ENCODE data around the gene ALG5. TPM values are rescaled to one million over a fixed set of nuclear protein-coding genes. Genes with fewer than 3 reads are reported as not detected.

The ALG5 gene
- polyA plus RNA-seq, 2 of the 4 experiments (the other 2 are of a cell fraction): 34.4 to 69.0 TPM

GRCh38 chr13:36924001-36924400 lies 75.1 kb downstream of the ALG5 start:
- H3K9me3 ChIP-seq: no peaks in the 10 kb centered on the region
- no peak overlapping the region for H3K4me3 ChIP-seq
- no peak for ATAC-seq
- POLR2A ChIA-PET: no interaction called here
- WGBS (ENCODE audit: missing lambda C conversion rate): 19% methylated on average over 3 of the region's 3 CpGs
- H3K27ac ChIP-seq: no peak overlapping the region
- TF ChIP-seq PHF8 (IDR thresholded peaks at IDR 0.05; ENCODE audit: borderline replicate concordance, low read depth): no peak
- H3K4me1 ChIP-seq: no peaks in the 10 kb centered on the region
- no peak for DNase-seq (ENCODE audit: low read depth in 1 of 2, low spot score in 1 of 2)
- no peak for FAIRE-seq
- CTCF ChIA-PET: no interaction called here
- H3K4me2 ChIP-seq: no peak overlapping the region

DNA sequence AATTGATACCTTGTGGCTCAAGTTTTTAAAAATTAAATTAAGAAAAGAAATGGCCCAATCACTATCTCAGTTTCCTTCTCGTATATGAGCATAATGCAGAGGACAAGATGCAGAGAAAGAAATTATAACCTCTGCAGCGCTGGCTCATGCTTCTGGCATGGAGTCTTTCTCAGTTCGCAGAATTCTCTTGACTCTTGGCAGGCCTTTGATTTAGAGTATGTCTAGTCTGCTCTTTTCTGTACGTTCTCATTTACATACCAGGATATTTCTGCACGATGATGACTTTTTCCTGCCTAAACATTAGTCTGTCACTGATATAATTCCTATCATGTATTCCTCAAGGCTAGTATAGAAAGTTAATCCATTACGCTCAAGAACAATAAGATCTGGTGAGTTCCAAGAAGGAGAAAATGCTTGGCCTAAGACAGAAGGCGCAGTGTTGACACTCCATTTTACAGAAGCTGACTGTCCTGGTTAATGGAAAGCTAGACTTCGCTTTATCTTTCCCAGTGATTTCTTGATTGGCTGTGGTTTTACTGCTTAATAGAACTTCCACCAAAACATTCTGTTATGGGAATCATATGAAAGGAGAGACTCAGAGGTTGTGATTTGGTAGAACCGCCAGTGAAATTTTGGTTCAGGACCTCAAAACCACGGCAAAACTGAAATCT lies 77.4 kb downstream of the ALG5 start:
- ATAC-seq: no peak
- Histone ChIP-seq H3K4me1 (no peaks in the 10 kb centered on the region), H3K27ac (no peak overlapping the region), H3K9me3 (no peaks in the 10 kb centered on the region), H3K4me2 (no peak overlapping the region), H3K4me3 (no peak overlapping the region)
- CTCF ChIA-PET: no interaction called here
- TF ChIP-seq KDM1A (IDR thresholded peaks at IDR 0.05; ENCODE audit: low read depth) (no peak), CHD4 (IDR thresholded peaks at IDR 0.05; ENCODE audit: borderline replicate concordance) (no peak), FOSB (CRISPR knock-in tag; IDR thresholded peaks at IDR 0.05) (no peak), TFCP2L1 (CRISPR knock-in tag; IDR thresholded peaks at IDR 0.05) (no peak), CHD2 (IDR thresholded peaks at IDR 0.05; ENCODE audit: low read length, partially characterized antibody) (no peak), EP300 (IDR thresholded peaks at IDR 0.05) (no peak), HOXB5 (CRISPR knock-in tag; IDR thresholded peaks at IDR 0.05) (no peak), TP53 (CRISPR knock-in tag; IDR thresholded peaks at IDR 0.05) (no peak), HDAC2 (IDR thresholded peaks at IDR 0.05) (no peak), POLR2A (IDR thresholded peaks at IDR 0.05; ENCODE audit: low read length) (no peak), RNF2 (IDR thresholded peaks at IDR 0.05; ENCODE audit: borderline replicate concordance, low read depth) (no peak), JUN (IDR thresholded peaks at IDR 0.05) (no peak), HOXA7 (CRISPR knock-in tag; IDR thresholded peaks at IDR 0.05) (no peak), POLR2AphosphoS2 (conservative IDR thresholded peaks at IDR 0.05; ENCODE audit: low read length) (no peak), RFX5 (IDR thresholded peaks at IDR 0.05) (no peak), JUNB (IDR thresholded peaks at IDR 0.05) (no peak), NFE2L2 (conservative IDR thresholded peaks at IDR 0.05; ENCODE audit: low read length) (no peak), RARB (CRISPR knock-in tag; IDR thresholded peaks at IDR 0.05) (no peak), ZC3H11A (IDR thresholded peaks at IDR 0.05) (no peak)
- POLR2A ChIA-PET: no interaction called here
- FAIRE-seq: no peak
- no peak for DNase-seq (ENCODE audit: low read depth in 1 of 2, low spot score in 1 of 2)
- WGBS (ENCODE audit: missing lambda C conversion rate): 78% methylated on average over 10 of the region's 10 CpGs

DNA sequence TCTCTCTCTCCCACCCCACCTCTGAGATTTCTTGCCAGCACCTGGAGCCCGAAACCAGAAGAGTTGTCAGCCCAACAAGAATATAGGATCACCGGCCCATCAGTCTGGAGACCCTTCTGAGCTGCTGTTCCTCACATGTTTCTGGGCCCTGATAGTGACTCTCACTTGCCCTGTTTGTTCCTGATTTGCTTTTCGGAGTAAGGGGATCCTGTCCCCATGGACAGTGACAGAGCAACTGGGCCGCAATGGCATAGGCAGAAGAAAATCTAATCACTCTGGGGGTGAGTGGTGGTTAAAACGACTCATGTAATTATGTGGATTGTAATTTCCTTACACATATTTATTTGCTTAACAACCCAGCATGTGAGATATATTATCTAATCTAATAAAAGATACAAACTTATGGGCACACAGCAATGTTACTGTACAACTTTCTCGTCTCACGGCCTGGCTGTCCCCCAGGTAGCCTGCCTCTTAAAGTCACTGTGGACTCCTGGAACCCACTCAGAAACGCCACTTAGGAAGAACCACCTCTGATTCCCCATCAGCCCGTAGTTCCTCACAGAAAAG lies 78.4 kb downstream of the ALG5 start:
- Histone ChIP-seq H3K4me3 (peak overlapping the region; percentile 56), H3K4me1 (no peaks in the 10 kb centered on the region), H3K27ac (peak overlapping the region in 1 of 2 experiments; percentile 79; a peak in 3 of 6 replicates), H3K4me2 (peak overlapping the region; percentile 95), H3K9me3 (no peaks in the 10 kb centered on the region)
- FAIRE-seq: no peak
- TF ChIP-seq MAFK (IDR thresholded peaks at IDR 0.05; ENCODE audit: partially characterized antibody): no peak
- TF ChIP-seq, protein P1, sequence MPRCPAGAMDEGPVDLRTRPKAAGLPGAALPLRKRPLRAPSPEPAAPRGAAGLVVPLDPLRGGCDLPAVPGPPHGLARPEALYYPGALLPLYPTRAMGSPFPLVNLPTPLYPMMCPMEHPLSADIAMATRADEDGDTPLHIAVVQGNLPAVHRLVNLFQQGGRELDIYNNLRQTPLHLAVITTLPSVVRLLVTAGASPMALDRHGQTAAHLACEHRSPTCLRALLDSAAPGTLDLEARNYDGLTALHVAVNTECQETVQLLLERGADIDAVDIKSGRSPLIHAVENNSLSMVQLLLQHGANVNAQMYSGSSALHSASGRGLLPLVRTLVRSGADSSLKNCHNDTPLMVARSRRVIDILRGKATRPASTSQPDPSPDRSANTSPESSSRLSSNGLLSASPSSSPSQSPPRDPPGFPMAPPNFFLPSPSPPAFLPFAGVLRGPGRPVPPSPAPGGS (IDR thresholded peaks at IDR 0.05): no peak
- TF ChIP-seq JUNB (IDR thresholded peaks at IDR 0.05): no peak
- TF ChIP-seq CBX8 (IDR thresholded peaks at IDR 0.05): no peak
- CTCF ChIA-PET: no interaction called here
- ATAC-seq: no peak
- POLR2A ChIA-PET: no interaction called here
- 87% methylated on average over 8 of the region's 9 CpGs for WGBS (ENCODE audit: missing lambda C conversion rate)
- DNase-seq (ENCODE audit: low read depth in 1 of 2, low spot score in 1 of 2): no peak

Measured in A549 (cell line).